ENCODE results near the gene SMC6.

The SMC6 gene, protein sequence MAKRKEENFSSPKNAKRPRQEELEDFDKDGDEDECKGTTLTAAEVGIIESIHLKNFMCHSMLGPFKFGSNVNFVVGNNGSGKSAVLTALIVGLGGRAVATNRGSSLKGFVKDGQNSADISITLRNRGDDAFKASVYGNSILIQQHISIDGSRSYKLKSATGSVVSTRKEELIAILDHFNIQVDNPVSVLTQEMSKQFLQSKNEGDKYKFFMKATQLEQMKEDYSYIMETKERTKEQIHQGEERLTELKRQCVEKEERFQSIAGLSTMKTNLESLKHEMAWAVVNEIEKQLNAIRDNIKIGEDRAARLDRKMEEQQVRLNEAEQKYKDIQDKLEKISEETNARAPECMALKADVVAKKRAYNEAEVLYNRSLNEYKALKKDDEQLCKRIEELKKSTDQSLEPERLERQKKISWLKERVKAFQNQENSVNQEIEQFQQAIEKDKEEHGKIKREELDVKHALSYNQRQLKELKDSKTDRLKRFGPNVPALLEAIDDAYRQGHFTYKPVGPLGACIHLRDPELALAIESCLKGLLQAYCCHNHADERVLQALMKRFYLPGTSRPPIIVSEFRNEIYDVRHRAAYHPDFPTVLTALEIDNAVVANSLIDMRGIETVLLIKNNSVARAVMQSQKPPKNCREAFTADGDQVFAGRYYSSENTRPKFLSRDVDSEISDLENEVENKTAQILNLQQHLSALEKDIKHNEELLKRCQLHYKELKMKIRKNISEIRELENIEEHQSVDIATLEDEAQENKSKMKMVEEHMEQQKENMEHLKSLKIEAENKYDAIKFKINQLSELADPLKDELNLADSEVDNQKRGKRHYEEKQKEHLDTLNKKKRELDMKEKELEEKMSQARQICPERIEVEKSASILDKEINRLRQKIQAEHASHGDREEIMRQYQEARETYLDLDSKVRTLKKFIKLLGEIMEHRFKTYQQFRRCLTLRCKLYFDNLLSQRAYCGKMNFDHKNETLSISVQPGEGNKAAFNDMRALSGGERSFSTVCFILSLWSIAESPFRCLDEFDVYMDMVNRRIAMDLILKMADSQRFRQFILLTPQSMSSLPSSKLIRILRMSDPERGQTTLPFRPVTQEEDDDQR

DNA sequence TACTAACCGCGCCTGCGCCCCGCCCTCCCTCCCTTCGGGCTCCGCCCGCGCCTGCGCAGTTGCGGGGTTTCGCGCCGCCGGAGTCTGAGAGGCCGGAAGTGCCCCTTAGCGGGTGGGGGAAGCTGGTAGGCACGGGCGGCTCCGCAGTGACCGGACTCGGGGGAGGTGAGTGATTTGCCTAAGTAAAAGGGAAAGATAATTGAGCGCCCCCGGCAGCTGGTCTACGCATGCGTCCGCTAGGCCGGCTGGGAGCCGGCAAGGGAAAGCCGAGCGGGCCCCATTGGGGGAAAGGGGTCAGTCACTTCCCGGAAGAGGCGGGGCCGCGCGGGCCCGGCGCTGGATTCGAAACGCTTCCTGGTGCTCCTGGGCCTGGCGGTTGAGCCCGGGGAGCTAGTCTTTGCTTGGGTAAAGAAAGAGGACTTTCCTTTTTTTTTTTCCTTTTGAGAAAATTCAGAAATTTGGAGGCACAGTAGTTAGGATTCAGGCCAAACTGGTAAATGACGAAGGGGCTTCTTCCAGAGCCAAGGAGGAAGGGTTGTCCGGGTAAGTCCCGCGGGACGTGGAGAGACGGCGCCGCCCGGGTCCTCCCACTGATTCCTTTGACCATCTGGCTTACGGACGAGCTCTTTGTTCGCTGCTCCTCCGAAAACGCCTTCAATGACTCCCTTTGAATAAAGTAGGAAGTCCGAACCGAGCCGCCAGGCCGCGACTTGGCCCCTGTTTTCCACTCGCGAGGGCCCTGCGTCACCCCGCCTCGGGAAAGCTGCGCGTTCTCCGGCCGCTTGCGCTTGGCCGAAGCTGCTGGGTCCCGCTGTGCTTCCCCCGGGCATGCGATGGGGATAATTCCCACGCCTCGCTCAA is at the start of gene SMC6, which contains the start of gene GEN1:
SMC6 (minus strand) TSS at position 8 of the 861 bp plus-strand sequence. CDS start 7,864 bp downstream, outside the sequence.
GEN1 (plus strand) TSS at position 336 of the 861 bp plus-strand sequence. CDS start 5,806 bp downstream, outside the sequence.
- peak; percentile 81 to 89 (median 83) for DNase-seq (ENCODE audit: low read depth in 3 of 3)

DNA sequence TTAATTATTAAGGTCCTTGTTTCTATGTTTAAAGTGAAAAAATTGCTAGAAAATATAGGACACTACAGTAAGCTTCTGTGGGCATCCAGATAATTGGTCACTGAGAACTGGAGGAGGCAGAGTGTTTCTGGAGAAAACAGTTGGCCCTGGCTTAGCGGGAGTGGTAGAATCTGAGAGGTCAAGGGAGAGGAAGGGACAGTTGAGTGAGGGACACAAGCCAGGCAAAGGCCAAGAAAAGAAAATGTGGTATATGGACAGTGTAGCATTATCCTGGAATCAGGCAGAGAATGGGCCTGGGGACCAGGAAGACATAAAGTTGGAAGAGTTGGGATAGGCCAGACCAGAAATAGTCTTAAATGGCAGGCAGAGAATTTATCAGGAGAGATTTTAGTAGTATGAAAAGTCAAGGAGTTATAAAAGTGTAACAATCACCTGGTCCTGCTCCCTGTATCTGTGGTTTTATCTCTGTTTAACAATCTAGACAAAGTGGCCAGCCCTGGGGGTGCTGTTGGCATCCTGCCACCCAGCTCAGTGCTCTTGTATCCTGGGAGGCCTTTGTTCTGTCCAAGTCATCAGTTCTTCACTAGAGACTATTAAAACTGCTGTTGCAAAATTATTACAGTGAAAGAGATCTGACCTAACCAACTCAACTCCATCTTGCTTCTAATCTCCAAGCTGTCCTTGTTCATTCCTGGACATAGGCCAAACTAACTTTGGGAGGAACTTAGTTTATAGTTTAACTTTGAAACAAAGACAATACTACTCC is 47.3 kb upstream of the SMC6 start:
- DNase-seq (ENCODE audit: low read depth in 3 of 3) = no peak

DNA sequence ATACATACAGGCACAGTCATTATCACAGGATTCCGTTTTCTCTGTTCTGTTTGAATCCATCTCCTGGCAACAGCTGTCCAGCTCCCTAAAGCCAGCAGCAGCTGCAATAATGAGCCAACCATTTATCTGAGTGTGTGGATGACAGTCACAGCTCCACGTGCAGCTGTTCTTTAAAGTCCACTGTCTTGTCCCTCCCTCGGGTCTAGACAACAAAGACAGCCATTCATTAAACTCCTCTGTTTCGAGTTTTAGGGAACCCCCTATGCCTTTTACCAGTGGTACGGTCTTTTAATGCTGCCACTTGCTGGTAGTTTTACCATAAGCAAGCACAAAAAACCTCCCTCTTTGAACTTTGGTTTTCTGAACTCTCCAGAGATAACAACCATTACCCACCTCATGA is 46.6 kb upstream of the SMC6 start:
- no peak for DNase-seq (ENCODE audit: low read depth in 3 of 3)

DNA sequence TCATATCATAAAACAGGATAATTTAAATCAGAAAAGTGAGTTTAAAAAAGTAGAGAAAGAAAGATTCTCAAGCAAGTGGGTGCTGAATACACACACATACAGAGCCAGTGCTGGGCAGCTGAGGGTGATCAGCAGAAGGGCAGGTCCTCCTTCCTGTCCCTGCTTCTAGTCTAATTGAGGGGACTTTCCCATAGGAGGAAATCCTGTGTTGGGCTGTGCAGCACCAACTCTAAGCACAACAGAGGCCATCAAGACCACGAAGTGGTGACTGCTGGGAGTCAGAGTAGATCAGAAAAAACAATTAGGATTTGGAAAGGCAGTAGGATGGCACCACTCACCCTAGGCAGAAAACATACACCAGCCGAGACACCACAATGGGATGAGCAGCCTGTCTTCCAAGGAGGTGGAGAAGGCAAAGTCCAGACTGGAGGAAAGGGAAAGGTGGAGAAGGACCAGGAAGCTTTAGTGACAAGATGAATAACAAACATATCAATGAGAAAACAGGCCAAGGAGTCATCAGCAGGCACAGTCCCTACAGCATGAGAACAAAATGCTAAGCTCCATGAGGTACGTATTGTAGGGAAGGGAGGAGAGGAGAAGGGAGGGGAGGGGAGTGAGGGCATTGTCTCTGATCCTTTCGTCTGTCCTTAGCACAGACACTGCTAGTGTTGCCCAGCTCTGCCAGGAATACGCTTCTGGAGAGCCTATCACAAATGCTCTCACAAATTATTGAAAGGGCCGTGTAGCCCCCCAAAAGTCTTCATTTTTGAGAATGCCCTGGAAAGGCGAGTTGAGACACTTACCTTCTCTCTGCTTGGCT is 45.9 kb upstream of the SMC6 start:
- no peak for DNase-seq (ENCODE audit: low read depth in 3 of 3)

DNA sequence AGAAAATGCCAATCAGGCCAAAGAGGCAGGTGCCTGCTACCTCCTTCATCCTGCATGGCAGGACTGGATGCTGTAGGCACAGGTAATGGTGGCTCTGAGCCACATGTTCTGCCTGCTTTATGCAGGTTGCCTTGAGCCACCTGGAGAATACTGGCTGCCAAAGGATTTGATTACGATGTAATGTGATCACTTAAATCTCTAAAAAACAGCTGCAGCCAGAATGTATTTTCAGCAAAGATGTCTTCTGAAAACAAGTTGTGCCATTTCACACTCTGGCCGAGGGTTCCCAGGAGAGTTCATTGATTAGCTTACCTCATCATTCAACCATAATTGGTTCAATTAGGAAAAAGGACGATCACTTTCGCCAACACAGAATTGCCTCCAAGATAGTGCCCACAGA is 44.7 kb upstream of the SMC6 start:
- DNase-seq (ENCODE audit: low read depth in 3 of 3) = no peak

DNA sequence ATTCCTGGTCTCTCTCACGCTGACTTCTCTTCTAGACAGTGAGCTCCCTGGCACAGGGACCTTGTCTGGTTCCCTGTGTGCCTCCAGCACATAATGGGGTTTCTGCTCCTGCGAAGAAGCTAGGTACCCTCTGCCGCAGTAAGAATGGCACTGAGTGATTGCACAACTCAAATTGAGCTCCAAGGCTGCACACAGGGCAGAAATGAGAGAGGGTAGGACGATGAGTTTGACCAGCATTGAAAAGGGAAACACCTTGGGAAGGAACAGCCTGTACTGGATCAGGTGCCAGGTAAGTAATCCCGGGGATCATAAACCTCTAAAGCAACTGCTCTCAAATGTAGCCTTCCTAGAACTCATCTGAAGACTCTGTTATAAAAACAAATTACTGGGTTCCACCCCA is 41.7 kb upstream of the SMC6 start:
- DNase-seq (ENCODE audit: low read depth in 3 of 3) = no peak

DNA sequence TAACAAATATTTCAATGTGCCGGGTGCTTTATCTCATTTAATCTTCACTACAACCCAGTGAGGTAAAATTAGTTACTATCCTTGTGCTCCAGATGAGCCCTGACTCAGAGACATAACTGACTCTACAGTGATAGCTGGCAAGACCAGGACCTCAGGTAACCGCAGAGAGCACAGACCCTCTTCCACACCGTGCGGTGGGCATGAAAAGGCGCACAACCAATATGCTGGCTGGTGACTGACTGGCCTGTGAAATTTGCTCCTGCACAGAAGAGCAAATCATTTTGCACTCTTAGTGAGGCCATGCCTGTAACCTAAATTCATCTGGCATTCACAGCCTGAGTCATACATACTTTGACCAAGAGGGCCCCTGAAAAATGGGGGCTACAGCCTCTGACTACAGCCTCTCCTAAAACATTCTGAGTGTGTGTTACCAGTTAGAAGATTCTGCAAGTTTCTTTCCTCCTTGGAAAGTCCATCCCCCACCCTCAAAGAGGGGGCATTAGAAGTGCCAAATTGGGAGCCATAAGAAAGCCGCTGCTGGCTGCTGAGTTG is 40.3 kb upstream of the SMC6 start:
- DNase-seq (ENCODE audit: low read depth in 3 of 3) = no peak

DNA sequence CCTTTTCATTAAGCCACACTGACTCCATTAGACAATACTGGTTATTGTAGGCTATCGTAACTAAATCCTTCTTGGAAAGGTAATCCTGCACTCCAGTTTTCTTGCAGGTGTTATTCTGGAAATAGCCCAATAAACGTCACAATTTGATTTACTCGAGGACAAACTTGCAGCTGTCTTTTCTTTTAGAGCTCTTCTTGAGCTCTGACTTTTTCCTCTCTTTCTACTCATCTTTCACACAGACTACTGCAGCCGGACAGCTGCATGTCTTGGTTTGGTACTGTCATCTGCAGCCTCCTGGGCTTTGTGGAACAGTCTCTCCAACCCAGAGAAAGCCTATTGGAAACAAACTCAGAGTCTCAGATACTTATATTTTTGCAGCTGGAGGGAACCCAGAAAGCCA is 39.7 kb upstream of the SMC6 start:
- no peak for DNase-seq (ENCODE audit: low read depth in 3 of 3)

DNA sequence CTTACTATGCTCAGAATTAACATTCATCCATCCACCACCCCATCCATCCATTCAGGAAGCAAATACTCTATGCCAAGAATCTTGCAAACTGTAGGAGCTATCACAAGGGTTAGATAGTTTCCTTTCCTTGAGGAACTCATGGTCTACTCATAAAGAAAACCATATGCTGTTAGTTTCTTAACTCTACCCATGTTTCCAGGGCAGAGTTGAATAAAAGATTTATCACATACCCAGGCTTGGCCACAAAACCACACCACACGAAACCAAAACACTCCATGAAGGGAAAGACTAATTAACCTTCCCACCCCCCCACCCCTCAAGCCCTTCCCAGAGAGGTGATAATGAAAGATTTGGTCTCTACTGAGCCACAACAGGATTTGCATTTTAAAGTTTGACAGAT is 38.9 kb upstream of the SMC6 start:
- no peak for DNase-seq (ENCODE audit: low read depth in 3 of 3)

DNA sequence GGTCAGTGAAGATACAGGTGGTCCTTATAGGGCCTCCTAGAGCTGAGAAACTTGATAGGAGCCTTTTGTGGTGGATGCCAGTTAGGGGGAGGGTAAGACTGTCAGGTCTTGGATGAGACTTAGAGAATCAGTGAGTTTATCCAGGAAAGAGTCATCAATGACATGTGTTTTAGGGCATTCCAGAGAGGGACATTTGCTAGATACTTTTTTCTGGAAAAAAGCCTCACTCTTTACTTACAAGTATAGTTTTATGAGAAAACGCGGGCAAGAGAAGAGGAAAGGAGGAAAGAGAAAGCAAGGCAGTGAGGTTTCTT is 38.2 kb upstream of the SMC6 start:
- DNase-seq (ENCODE audit: low read depth in 3 of 3) = no peak

DNA sequence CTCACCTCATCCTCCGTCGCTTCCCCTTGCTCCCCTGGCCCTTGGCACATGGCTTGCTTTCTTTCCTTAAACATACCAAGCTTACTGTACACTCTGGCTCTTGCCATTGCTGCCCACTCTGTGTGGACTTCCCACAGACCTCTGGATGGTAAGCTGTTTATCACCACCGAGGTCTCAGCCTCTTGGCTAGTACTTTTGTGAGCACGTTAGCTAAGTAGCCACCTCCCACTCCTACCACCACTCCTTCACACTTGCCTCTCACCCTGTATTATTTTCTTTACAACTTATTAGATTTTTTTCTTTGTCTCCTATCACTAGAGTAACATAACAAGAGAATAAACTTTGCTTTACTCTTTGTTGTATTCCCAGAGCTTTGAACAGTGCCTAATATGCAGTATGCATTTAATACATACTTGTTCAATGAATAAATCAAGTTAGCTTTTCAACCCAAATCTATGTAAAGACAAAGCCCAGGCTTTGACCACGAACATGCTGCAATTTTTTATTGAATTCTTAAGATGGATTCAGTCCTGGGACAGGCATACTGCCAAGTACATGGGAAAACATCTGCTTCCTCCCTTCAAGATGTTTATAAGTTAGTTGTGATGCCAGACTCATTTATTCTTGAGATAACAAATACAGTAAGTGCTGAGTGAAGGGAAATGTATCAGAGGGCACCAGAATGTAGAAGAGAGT is 37.7 kb upstream of the SMC6 start:
- DNase-seq (ENCODE audit: low read depth in 3 of 3) = no peak

DNA sequence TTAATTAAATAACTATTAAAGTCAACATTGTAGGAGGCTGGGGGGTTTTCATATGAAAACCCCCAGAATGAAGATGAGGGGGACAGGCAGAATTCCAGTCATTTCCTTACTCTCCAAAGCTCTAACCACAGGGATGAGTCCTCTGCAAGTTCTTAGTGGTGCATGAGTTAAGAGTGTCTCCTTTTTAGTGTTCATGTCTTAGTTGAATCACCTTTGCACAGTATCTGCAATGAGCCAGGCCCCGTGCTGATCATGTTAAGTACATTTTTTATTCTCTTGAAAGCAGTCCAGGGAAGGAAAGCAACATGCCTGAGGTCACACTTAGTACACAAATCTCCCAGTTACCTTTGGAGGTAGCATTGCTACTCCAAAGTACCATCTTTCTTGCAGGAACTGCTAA is 36.9 kb upstream of the SMC6 start:
- DNase-seq (ENCODE audit: low read depth in 3 of 3) = no peak

DNA sequence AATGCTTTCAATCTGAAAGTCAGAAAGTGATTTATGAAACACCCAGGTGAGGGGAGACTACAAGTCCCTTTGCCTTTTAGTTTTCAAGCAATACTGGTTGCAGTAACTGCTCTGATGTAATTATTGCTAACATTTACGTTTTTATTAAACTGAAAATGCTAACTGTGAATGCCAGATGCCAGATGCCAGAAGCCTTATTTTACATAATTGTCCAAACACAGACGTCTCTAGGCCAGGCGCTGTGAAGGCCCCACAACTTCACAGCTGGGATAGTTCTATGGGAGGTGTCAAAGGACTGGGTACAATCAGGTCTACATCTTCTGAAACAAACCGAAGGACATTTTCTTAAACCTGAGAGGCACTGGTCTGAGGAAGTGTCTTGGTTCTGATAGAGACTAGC is 35.2 kb upstream of the SMC6 start:
- DNase-seq (ENCODE audit: low read depth in 3 of 3) = no peak

DNA sequence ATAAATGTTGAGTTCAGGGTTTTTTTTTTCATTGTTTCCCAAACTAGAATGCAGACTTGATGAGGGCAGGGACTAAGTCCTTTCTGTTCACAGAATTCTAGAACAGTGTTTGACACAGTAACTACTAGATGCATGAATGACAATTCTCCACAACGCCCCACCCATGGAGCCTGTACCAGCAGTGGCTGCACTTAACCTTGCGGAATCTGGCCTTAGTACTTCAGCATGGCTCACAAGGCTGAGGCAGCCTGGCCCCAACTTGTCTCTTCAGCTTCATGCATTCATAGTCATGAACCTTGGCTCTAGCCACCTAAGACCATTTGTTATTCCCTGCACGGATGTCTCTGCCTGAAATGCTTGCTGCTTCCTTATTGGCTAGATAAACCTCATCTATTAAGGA is 33.1 kb upstream of the SMC6 start:
- DNase-seq (ENCODE audit: low read depth in 3 of 3) = no peak

DNA sequence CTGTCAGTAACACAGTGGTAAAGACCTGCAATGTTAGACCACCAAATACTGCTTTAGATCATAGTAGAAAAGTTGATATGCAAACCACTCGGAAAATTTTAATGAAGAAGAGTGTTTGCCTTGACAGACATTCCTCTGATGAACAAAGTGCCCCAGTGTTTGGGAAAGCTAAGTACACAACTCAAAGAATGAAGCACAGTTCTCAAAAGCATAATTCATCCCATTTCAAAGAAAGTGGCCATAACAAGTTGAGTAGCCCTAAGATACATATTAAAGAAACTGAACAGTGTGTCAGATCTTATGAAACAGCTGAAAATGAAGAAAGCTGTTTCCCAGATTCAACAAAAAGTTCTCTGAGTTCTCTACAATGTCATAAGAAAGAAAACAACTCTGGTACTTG is 27.9 kb upstream of the SMC6 start:
- no peak for DNase-seq (ENCODE audit: low read depth in 3 of 3)

DNA sequence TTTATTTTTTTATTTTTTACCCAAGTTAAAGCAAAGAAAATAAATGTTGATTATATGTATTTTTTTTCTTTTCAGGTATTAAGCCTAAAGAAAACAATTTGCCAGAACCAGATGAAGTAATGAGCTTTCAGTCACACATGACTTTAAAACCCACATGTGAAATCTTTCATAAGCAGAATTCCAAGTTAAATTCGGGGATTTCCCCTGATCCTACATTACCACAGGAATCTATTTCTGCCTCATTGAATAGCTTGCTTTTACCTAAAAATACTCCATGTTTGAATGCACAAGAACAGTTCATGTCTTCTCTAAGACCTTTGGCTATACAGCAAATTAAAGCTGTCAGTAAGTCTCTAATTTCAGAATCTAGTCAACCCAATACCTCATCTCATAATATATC is 26.9 kb upstream of the SMC6 start:
- DNase-seq (ENCODE audit: low read depth in 3 of 3) = no peak

DNA sequence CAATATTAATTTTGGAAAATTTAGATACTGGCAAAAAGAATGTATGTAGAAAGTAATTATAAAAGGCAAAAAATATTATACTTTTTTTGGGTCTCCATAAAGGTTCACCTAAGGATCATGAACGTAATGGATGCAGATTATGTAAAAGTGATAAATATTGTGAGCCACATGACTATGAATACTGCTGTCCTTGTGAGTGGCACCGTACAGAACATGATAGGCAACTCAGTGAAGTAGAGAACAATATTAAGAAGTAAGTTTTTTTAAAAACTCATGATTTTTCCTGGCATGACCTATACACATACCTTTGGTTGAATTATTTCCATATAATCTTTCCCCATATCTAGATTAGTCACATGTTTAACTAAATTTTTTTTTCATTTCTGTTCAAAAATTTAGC is 18.9 kb upstream of the SMC6 start:
- DNase-seq (ENCODE audit: low read depth in 3 of 3) = no peak

DNA sequence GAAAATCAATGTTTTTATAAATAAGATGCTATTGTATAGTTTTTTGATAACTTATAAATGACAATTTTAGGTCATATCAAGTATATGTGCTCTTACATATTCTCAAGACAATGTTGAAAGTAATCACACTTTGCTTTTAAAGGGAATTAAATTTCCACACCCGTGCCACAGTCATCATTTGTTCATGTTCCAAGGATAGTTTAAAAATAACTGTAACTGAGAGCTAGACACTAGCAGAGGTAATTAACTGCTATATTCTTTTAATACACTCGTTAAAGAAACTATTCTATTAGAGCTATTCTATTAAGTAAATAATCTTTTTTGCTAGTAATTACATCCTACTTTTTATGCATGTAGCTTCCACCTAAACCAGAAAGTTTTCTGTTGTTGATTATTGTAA is 18.3 kb upstream of the SMC6 start:
- no peak for DNase-seq (ENCODE audit: low read depth in 3 of 3)

DNA sequence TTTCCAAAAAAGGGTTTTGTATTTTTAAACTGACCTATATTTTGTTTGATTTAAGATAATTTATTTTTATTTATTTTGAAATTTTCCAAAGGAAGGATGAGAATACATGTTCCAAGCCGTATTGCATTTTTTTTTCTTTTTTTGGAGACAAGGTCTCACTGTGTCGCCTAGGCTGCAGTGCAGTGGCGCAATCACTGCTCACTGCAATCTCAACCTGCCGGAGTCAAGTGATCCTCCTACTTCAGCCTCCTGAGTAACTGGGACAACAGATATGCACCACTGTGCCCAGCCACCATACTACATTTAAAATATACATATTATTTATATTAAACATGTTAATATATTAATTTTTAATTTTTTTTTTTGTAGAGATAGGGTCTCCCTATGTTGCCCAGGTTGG is 15.3 kb upstream of the SMC6 start:
- DNase-seq (ENCODE audit: low read depth in 3 of 3) = no peak

Data from stimulated activated CD4-positive, alpha-beta T cell treated with anti-CD3 and anti-CD28 coated beads, TNF-alpha, amount 100 ng/mL, for 24 hours (primary cell).